HG02943 (cell line): ENCODE measurements around the gene MAPK8IP2.
"Not testable (repeated sequence)": the region's sequence is repeated elsewhere in the genome, so short reads cannot be mapped to it uniquely, and the experiment has no call there.

Experiments used
- ATAC-seq: cut with Tn5 transposase; IDR thresholded peaks from one replicate; pipeline ENCODE4 v1.9.1; 2021; ENCODE audit warnings: mild to moderate bottlenecking, low read depth, moderate library complexity; ENCODE audit not compliant: unreplicated experiment

Gene MAPK8IP2

DNA sequence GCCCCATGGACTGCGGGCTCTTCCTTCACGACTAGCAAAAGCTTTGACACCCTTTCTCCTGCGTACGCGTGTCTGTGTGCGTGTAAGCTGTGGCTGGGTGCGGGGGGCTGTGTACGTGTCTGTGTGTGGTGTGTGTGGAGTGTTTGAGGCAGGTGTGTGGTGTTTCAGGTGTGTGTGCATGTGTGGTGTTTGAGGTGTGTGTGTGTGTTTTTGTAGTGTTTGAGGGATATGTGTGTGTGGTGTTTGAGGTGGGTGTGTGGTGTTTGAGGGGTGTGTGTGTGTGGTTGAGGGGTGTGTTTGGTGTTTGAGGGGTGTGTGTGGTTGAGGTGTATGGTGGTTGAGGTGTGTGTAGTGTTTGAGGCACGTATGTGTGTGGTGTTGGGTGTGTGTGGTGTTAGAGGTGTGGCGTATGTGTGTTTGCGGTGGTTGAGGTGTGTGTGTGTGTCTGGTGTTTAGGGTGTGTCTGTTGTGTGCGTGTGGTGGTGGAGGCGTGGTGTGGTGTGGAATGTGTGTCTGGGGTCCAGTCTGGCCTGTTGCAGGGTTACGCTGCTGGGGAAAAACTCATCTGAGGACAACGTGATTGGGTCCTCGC lies 28.0 kb downstream of the MAPK8IP2 start:
- no peak for ATAC-seq

DNA sequence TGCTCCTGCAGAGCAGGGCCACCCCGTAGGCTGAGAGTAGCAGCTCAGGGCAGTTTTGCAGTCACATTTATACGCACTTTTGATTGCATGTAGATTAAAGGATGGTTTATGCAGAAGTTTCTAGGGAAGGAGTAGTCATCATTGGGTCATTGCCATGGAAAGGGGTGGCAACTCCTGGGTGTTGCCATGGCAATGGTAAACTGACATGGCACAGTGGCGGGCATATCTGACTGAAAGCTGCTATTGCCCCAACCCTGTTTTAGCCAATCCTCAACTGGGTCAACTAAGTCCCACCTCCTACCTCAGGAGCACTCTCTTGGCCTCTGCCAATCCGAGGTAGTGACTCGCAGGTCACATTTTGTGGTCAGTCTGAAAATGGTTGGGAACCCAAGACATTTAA lies 29.8 kb downstream of the MAPK8IP2 start:
- ATAC-seq: no peak

DNA sequence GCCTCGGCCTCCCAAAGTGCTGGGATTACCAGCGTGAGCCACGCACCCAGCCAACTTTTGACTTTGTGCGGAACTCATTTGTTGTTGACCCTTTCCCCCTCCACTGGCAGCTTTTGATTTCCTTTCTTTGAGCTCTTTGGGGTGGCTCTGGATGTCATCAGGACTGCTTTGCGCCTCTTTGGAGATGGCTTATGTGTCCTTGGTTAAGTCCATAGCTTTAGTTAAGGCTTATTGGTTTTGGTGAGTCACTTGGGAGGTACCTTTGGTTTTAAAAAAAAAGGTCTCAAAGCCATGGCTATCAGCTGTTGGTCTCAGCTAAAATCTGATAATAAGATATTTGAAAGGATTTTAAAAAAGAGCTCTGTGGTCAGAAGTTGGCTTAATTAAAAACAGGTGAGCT lies 32.5 kb downstream of the MAPK8IP2 start:
- ATAC-seq: no peak

DNA sequence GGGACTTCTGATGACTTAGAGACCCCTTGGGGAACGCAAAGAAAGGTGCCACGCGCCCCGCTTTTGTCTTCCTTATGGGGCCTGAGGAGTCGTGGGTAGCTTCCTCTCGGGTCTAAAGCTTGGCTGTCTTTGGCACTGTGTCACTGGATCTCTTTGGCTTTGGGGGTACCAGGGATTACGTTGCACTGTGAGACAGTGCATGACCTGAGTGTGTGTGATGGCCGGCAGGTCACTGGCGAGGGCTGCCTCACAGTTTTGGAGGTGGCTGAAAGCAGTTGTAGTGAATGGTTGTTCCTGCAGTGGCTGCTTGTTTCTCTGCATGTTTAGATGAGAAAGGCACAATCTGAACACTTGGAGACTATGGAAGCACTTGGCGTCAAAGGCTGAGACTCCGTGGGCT lies 33.2 kb downstream of the MAPK8IP2 start:
- ATAC-seq: no peak

DNA sequence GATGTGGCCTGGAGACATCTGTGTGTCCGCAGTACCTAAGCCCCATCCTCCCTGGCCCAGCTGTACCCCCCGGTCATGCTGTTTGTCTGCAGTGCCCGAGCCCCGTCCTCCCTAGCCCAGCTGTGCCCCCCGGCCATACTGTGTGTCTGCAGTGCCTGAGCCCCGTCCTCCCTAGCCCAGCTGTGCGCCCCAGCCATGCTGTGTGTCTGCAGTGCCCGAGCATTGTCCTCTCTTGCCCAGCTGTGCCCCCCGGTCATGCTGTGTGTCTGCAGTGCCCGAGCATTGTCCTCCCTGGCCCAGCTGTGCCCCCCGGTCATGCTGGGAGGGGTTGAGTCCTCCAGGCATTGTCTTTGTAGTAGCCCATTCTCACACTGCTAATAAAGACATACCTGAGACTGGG lies 35.0 kb downstream of the MAPK8IP2 start:
- ATAC-seq: no peak

DNA sequence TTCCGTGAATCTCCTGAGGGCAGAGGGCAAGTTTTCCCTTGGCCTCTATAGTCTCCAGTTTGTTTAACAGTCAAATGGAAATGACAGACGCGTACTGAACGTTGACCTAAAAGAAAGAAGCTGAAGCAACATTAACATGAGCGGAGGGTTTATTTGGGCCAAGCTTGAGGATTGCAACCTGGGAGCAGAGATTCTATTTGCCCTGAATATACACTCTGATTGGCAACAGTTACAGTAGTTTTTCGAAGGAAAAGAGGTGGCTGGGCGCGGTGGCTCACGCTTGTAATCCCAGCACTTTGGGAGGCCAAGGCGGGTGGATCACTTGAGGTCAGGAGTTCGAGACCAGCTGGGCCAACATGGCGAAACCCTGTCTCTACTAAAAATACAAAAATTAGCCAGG lies 39.7 kb downstream of the MAPK8IP2 start:
- ATAC-seq: not testable (repeated sequence)

DNA sequence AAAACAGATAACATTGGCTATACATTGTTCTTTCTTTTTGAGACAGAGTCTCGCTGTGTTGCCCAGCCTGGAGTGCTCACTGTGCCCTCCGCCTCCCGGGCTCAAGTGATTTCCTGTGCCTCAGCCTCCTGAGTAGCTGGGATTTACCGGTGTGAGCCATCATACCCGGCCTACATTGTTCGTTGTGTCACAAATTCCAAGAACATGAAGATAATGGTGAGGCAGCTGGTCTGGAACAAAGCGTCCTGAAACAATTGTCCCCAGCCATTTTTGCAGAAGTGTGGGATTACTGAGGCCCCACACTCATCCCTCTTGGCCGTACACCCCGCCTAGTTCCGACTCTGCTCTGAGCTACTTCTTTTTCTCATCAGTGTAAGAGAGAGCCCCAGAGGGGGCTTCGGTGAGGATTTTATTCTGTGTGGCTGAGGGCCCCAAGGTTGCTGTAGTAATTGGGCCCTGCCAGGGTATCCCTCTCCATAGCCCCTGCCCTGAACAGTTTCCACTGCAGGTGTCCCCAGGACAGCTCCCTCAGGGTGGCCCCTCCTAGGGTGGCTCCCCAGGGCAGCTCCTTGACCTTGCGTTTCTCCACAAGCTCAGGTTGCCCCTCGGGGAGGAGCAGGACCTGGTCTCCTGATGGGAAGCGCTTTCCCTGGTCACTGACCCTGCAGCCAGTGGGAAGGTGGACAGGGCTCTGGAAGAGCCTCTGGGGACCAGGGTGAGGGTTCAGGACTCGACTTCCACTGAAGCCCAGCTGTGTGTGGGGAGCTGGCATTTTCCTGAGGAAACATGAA lies 40.5 kb downstream of the MAPK8IP2 start:
- ATAC-seq: no peak

DNA sequence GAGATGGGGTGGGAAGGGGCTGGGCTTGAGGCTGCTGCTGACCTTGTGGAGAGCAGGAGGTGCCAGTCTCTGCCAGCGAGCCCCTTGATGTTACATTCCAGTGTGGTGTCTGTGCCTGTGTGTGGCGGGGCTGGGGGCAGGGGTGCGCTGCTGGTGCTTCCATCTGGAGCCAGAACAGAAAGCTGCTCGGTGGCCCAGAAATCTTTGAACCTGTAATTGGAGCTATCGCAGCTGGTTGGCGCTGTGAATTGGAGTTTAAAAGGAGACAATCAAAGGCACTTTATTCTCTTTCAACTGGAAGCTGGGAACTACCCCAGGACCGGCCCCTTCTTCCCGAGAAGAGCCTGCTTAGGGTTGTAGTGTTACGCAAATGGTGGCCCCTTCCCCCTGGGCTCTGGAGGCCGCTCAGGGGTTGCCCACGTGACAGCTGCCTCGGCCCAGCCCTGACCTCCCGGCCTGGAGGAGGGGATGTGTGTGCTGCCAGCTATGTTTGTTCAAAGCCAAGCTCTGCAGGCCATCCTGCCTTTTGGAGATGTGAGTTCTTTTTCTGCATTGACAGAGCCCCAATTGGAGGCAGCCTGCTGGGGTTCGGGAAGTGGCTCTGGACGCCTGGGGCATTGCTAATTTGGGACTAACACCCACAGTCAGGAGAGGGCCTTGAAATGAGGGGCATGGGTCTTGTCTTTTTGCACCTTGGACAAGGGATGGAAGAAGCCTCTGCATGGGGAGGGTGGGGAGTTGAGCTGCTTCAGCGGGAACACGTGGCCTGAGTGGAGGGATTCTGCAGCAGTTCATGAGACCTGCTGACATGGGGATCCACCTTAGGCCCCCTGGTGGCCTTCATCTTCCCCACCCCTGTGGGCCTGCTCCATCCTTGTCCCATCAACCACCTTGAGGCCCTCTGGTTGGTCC lies 41.4 kb downstream of the MAPK8IP2 start:
- no peak for ATAC-seq

DNA sequence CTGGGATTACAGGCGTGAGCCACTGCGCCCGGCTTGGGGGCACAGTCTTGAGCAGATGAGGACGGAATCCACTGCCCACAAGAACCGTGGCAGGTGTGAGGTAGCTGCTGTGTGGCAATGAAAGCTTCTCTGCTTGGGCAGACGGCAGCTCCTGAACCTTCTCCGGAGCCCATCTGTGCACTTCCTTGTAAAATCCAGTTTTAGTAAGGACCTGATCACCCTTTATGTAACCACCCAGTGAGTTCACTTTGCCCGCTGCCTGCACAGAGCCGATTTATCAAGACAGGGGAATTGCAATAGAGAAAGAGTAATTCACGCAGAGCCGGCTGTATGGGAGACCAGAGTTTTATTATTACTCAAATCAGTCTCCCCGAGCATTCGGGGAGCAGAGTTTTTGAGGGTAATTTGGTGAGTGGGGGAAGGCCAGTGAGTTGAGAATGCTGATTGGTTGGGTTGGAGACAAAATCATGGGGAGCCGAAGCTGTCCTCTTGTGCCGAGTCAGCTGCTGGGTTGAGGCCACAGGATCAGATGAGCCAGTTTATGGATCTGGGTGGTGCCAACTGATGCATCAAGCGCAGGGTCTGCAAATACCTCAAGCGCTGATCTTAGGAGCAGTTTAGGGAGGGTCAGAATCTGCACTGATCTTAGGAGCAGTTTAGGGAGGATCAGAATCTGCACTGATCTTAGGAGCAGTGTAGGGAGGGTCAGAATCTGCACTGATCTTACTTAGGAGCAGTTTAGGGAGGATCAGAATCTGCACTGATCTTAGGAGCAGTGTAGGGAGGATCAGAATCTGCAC lies 42.6 kb downstream of the MAPK8IP2 start:
- not testable (repeated sequence) for ATAC-seq

DNA sequence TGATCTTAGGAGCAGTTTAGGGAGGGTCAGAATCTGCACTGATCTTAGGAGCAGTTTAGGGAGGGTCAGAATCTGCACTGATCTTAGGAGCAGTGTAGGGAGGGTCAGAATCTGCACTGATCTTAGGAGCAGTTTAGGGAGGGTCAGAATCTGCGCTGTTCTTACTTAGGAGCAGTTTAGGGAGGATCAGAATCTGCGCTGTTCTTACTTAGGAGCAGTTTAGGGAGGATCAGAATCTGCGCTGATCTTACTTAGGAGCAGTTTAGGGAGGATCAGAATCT lies 43.2 kb downstream of the MAPK8IP2 start:
- ATAC-seq: not testable (repeated sequence)

DNA sequence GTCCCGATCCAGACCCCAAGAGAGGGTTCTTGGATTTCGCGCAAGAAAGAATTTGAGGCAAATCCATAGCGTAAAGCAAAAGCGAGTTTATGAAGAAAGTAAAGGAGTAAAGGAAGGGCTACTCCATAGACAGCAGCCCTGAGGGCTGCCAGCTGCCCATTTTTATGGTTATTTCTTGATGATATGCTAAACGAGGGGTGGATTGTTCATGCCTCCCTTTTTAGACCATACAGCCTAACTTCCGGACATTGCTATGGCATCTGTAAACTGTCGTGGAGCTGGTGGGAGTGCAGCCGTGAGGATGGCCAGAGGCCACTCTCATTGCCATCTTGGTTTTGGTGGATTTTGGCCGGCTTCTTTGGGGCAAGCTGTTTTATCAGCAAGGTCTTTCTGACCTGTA lies 52.7 kb downstream of the MAPK8IP2 start:
- no peak for ATAC-seq

DNA sequence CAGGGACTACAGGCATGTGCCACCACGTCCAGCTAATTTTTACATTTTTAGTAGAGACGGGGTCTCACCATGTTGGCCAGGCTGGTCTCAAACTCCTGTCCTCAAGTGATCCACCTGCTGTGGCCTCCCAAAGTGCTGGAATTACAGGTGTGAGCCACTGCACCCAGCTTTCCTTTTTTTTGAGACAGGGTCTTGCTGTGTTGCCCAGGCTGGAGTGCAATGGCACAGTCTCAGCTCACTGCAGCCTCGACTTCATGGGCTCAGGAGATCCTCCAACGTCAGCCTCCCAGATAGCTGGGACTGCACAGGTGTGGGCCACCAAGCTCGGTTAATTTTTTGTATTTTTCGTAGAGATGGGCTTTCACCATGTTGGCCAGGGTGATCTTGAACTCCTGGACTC lies 54.1 kb downstream of the MAPK8IP2 start:
- not testable (repeated sequence) for ATAC-seq

DNA sequence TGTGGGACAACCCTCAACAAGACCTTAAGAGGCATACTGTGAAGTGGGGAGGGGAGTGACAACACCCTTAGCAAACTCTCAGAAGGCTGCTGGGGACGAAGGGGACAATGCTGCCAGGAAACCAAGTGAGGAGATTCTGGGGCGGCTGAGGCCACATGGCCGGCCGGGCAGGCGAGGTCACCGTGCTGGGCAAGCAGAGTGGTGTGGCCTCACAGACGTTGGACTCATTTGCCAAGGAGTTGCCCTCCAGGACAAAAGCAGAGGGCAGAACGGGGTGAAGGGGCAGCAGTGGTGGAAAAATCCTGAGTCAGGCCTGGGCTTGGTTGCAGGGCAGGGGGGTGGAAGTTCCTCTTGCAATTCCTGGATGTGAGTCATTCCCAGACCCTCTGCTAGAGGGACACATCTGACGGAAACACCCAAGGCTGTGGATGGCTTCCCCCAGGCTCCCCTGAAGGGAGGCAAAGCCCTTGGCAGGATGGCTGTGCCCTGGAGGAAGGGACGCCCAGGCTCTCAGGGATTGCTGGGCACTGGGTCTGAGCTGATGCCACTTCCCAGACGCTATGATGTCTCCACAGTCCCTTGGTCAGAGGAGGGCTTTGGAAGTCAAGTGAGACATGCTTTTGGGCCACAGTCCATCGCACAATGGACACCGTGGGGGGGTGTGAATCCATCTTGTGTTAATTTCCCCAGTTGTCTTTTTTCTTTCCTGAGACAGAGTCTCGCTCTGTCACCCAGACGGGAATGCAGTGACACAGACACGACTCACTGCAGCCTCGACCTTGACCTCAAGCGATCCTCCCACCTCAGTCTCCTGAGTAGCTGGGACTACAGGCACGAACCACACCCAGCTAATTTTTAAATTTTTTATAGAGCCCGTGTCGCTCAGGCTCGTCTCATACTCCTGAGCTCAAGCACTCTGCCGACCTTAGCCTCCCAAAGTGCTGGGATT lies 55.8 kb downstream of the MAPK8IP2 start:
- ATAC-seq: no peak

DNA sequence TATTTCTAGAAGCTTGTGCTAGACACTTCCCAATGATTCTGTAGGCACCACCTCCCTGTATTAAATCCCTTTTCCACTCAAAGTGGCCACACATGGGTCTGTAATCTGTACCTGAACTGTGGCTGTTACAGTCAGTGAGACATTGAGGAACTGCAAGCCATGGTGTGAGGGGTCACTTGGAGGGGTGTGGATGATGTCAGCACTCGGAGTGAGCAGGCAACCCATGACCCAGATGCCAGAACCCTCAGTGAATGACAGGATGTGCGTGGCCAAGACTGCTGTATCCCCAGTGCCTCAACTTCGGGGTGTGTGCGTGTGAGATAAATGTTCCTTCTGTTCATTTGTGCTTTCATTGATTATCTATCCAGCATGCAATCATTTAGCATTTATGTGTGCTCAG lies 57.3 kb downstream of the MAPK8IP2 start:
- ATAC-seq: no peak

DNA sequence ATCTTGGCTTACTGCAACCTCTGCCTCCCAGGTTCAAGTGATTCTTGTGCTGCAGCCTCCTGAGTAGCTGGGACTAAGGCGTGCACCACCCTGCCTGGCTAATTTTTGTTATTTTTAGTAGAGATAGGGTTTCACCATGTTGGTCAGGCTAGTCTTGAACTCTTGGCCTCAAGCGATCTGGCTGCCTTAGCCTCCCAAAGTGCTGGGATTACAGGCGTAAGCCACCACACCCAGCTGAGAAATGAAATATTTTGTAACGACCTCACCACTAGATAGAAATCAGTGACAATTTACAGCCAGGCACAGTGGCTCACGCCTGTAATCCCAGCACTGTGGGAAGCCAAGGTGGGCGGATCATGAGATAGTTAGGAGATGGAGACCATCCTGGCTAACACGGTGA lies 59.1 kb downstream of the MAPK8IP2 start:
- ATAC-seq: not testable (repeated sequence)

DNA sequence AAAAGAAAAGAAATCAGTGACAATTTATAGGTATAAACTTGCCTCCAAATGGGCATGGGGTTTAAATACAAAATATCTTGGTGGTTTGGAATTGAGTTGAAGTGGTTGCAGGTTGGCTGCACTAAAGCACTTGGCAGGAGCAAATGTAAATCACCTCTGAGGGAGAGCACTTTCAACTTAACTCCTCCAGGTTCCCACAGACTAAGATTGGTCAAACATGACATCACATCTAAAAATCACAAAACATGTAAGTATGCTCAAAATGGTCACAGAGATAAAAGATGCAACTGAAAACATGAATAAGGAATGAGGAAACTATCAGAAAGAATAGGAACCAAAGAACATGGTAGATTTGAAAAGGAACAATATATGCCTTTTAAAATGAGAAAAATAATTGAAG lies 59.7 kb downstream of the MAPK8IP2 start:
- no peak for ATAC-seq
